Activated T-helper 1 cell treated with anti-CD3 and anti-CD28 coated beads, Interleukin-12 subunit alpha, Interleukin-12 subunit beta, Interleukin-2, Interleukin-4 antibody, amounts not matched to agents 30 ng/mL and 10 ng/mL and 1 ng/mL, durations not matched to agents 14 hours and 24 hours and 36 hours (primary cell): ENCODE results near the gene TPH1. TPM values are rescaled to one million over a fixed set of nuclear protein-coding genes. Genes with fewer than 3 reads are reported as not detected.
A peak's percentile ranks its signal among the peaks of the same experiment; 100 is the strongest.

Source experiments
- DNase-seq: peaks from one replicate; pipeline ENCODE4 v3.0.0; 2021; ENCODE audit warnings: low spot score
- H3K27ac Mint-ChIP-seq: one replicate; pipeline ENCODE4 v1.8.0; 2021; ENCODE audit warnings: mild to moderate bottlenecking, mixed read lengths
- H3K27me3 Mint-ChIP-seq: one replicate; pipeline ENCODE4 v1.8.0; 2022; ENCODE audit warnings: mild to moderate bottlenecking, moderate library complexity, mixed read lengths; ENCODE audit not compliant: insufficient read depth
- H3K36me3 Mint-ChIP-seq: one replicate; pipeline ENCODE4 v1.8.0; 2021; ENCODE audit warnings: low read depth, mixed read lengths
- H3K4me1 Mint-ChIP-seq: one replicate; pipeline ENCODE4 v1.8.0; 2021; ENCODE audit warnings: low read depth, mixed read lengths
- H3K4me3 Mint-ChIP-seq: one replicate; pipeline ENCODE4 v1.8.0; 2021; ENCODE audit warnings: mild to moderate bottlenecking, moderate library complexity, mixed read lengths
- H3K9me3 Mint-ChIP-seq: one replicate; pipeline ENCODE4 v1.8.0; 2021; ENCODE audit warnings: mixed read lengths
- intact Hi-C: fragments of 100-400 bp; cut with micrococcal nuclease; formaldehyde crosslinking; loops from one replicate; pipeline ENCODE4 v1.15.1; 2024
- total RNA-seq: library from RNA; stranded (reverse); gene quantifications from 2 replicates; pipeline ENCODE4 v1.2.3, GENCODE V29; 2022

TPH1 gene
- total RNA-seq, 1 donor from 2014 or later = 0.49 TPM

GRCh38 chr11:18064450-18065054 lies 18.5 kb upstream of the TPH1 start:
- H3K36me3 Mint-ChIP-seq = no peaks in the 10 kb centered on the region
- no peaks in the 10 kb centered on the region for H3K4me1 Mint-ChIP-seq
- no peak overlapping the region for H3K4me3 Mint-ChIP-seq
- H3K27ac Mint-ChIP-seq = no peak overlapping the region
- intact Hi-C loops = no loop called here
- no peaks in the 10 kb centered on the region for H3K9me3 Mint-ChIP-seq
- H3K27me3 Mint-ChIP-seq = no peaks in the 10 kb centered on the region
- no peak for DNase-seq

- intact Hi-C loops = no loop called here
- H3K4me3 Mint-ChIP-seq = no peak overlapping the region
- no peaks in the 10 kb centered on the region for H3K4me1 Mint-ChIP-seq
- no peaks in the 10 kb centered on the region for H3K27me3 Mint-ChIP-seq
- no peaks in the 10 kb centered on the region for H3K36me3 Mint-ChIP-seq
- no peak overlapping the region for H3K27ac Mint-ChIP-seq
- no peaks in the 10 kb centered on the region for H3K9me3 Mint-ChIP-seq
- DNase-seq = no peak
Observed at GRCh38 chr11:18063862-18064434, 17.9 kb upstream of the TPH1 start.

- no peaks in the 10 kb centered on the region for H3K9me3 Mint-ChIP-seq
- intact Hi-C loops = no loop called here
- H3K27me3 Mint-ChIP-seq = peaks cover 3% of the 10 kb centered on the region
- no peak overlapping the region for H3K4me3 Mint-ChIP-seq
- H3K36me3 Mint-ChIP-seq = no peaks in the 10 kb centered on the region
- no peak overlapping the region for H3K27ac Mint-ChIP-seq
- H3K4me1 Mint-ChIP-seq = no peaks in the 10 kb centered on the region
- DNase-seq = no peak
Observed at GRCh38 chr11:18063125-18063524, 17.1 kb upstream of the TPH1 start.

GRCh38 chr11:18061351-18061750 lies 15.3 kb upstream of the TPH1 start:
- no peak for DNase-seq
- no peaks in the 10 kb centered on the region for H3K9me3 Mint-ChIP-seq
- H3K4me1 Mint-ChIP-seq = no peaks in the 10 kb centered on the region
- H3K4me3 Mint-ChIP-seq = no peak overlapping the region
- intact Hi-C loops = no loop called here
- no peaks in the 10 kb centered on the region for H3K36me3 Mint-ChIP-seq
- H3K27me3 Mint-ChIP-seq = peaks cover 7% of the 10 kb centered on the region
- H3K27ac Mint-ChIP-seq = no peak overlapping the region

GRCh38 chr11:18056561-18057181 lies 10.6 kb upstream of the TPH1 start:
- Mint-ChIP-seq H3K4me3 (no peak overlapping the region), H3K4me1 (no peaks in the 10 kb centered on the region), H3K36me3 (no peaks in the 10 kb centered on the region), H3K9me3 (no peaks in the 10 kb centered on the region), H3K27ac (no peak overlapping the region), H3K27me3 (peaks cover 13% of the 10 kb centered on the region)
- DNase-seq = no peak
- intact Hi-C loops = no loop called here

- no peak for DNase-seq
- Mint-ChIP-seq H3K27me3 (peaks cover 13% of the 10 kb centered on the region), H3K36me3 (no peaks in the 10 kb centered on the region), H3K27ac (no peak overlapping the region), H3K9me3 (no peaks in the 10 kb centered on the region), H3K4me3 (no peak overlapping the region), H3K4me1 (no peaks in the 10 kb centered on the region)
- intact Hi-C loops = no loop called here
Observed at GRCh38 chr11:18054511-18055103, 8.5 kb upstream of the TPH1 start.

DNA sequence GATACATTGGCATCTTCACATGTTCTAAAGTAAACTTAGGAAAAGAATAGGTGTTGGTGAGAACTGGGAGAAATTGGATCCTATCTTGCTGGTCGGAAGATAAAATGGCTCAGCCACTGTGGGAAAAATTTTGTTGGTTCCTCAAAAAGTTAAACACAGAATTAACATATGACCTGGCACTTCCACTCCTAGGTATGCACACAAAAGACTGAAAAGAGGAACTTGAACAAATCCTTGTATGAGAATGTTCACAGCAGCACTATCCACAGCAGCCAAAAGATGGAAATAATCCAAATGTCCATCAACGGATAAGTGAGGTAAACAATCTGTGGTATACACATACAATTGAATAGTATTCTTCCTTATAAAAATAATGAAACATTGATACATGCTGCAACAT lies 4.8 kb upstream of the TPH1 start:
- Mint-ChIP-seq H3K27ac (no peak overlapping the region), H3K9me3 (no peaks in the 10 kb centered on the region), H3K27me3 (peaks cover 23% of the 10 kb centered on the region), H3K36me3 (no peaks in the 10 kb centered on the region), H3K4me3 (no peak overlapping the region), H3K4me1 (no peaks in the 10 kb centered on the region)
- intact Hi-C loops = no loop called here
- DNase-seq = no peak

DNA sequence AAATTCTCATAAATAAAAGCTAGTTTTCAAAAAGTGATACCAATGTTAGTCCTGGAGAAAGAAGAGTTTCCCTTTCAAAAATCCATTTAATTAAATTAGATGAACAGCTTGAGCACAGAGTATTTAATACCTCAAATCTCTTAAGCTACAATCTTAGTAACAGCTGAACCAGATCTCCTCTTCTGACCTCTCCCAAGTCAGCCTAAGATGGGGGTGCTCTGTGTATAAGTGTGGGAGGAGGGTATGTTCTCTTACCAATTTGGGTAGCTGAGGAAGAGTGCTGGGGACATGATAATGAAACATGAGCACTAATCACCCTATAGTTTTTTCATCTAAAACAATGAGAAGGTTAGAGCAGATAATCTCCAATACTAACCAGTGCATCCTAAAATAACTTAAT lies 9.6 kb downstream of the TPH1 start:
- intact Hi-C loops = no loop called here
- Mint-ChIP-seq H3K27ac (no peak overlapping the region), H3K4me3 (no peak overlapping the region), H3K27me3 (peaks cover 12% of the 10 kb centered on the region), H3K36me3 (no peaks in the 10 kb centered on the region), H3K4me1 (no peaks in the 10 kb centered on the region), H3K9me3 (no peaks in the 10 kb centered on the region)
- DNase-seq = no peak

DNA sequence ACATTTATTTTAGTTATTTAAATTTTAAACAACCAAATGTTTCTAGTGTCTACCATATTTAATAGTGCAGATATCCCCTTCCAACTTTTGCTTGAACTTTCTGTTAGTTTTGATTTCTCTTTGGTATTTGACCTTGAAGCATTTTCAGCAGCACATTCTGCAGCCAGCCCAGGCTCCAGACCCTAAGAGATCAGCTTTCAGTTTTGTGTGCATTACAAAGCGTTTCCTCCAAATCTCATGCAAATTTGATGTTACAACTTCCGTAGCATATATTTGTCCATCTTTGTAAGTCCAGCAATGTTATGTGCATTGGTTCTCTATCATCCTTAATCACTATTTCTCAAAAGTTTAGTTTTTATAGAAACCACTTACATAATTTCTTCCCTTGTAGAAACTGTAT lies 18.6 kb downstream of the TPH1 start:
- Mint-ChIP-seq H3K27ac (no peak overlapping the region), H3K27me3 (peaks cover 15% of the 10 kb centered on the region), H3K36me3 (no peaks in the 10 kb centered on the region), H3K4me3 (no peak overlapping the region), H3K4me1 (peaks cover 5% of the 10 kb centered on the region), H3K9me3 (no peaks in the 10 kb centered on the region)
- intact Hi-C loops = no loop called here
- DNase-seq = no peak

DNA sequence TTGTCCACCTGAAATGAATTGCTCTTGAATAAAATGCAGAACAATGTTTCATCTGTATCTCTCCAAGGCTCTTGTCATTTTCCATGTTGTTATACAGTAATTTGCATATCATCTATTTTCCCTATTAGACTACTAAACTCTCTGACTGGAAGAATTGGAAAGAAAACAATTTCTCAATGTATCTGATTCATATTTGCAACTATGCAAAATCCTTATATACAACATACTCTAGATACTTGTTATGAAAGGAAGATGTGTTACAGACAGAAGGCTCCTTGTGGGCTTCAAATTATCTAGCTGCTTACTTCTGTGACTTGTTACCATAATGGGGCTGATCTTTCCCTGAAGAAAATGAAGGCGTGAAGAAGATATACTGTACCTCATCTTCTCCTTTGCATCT lies 23.6 kb downstream of the TPH1 start:
- no peak for DNase-seq
- Mint-ChIP-seq H3K4me3 (no peak overlapping the region), H3K27me3 (peaks cover 15% of the 10 kb centered on the region), H3K4me1 (no peaks in the 10 kb centered on the region), H3K9me3 (no peaks in the 10 kb centered on the region), H3K36me3 (no peaks in the 10 kb centered on the region), H3K27ac (no peak overlapping the region)
- intact Hi-C loops = no loop called here

GRCh38 chr11:18019650-18020049 lies 26.4 kb downstream of the TPH1 start:
- Mint-ChIP-seq H3K36me3 (peaks cover 2% of the 10 kb centered on the region), H3K27me3 (peaks cover 11% of the 10 kb centered on the region), H3K4me1 (peaks cover 9% of the 10 kb centered on the region), H3K9me3 (no peaks in the 10 kb centered on the region), H3K4me3 (no peak overlapping the region), H3K27ac (no peak overlapping the region)
- DNase-seq = no peak
- intact Hi-C loops = loop anchor here (10.0 kb wide), 2 partner anchors 225 to 815 kb away; partner anchors contain the start of genes PIK3C2A and SAA2

DNA sequence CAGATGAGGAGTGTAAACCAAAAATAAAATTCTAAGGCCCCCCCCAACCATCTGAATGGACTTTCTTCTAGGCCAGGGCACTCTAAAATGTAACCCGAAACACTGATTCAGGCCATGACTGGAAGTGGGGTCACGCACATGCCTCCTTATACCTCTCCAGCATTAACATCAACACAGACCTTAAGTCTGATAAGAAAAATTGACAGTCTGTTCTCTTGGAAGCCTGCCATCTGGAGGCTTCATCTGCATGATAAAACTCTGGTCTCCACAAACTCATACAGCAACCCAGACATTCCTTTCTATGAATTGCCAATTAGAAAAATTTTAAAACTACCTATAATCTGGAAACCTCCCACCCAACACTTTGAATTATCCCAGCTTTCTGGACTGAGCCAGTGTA lies 29.3 kb downstream of the TPH1 start:
- peaks cover 30% of the 10 kb centered on the region for H3K4me1 Mint-ChIP-seq
- intact Hi-C loops = loop anchor here (10.0 kb wide), 2 partner anchors 228 to 812 kb away; partner anchors contain the start of genes PIK3C2A and SAA2
- no peak overlapping the region for H3K27ac Mint-ChIP-seq
- DNase-seq = no peak
- peaks cover 5% of the 10 kb centered on the region for H3K27me3 Mint-ChIP-seq
- no peaks in the 10 kb centered on the region for H3K9me3 Mint-ChIP-seq
- peaks cover 5% of the 10 kb centered on the region for H3K36me3 Mint-ChIP-seq
- H3K4me3 Mint-ChIP-seq = no peak overlapping the region

- peaks cover 44% of the 10 kb centered on the region for H3K4me1 Mint-ChIP-seq
- H3K27ac Mint-ChIP-seq = peak overlapping the region; percentile 78
- intact Hi-C loops = loop anchor here (5.0 to 10.0 kb wide), 6 partner anchors 230 to 810 kb away; partner anchors contain the start of genes KCNJ11, PIK3C2A, SAA2 and SPTY2D1
- no peaks in the 10 kb centered on the region for H3K9me3 Mint-ChIP-seq
- DNase-seq = no peak
- H3K27me3 Mint-ChIP-seq = peaks cover 5% of the 10 kb centered on the region
- peak overlapping the region; percentile 60 for H3K4me3 Mint-ChIP-seq
- H3K36me3 Mint-ChIP-seq = peaks cover 5% of the 10 kb centered on the region
Observed at GRCh38 chr11:18014876-18015275, 31.2 kb downstream of the TPH1 start.
